Neural cell (in vitro differentiated cells): Measurements from ENCODE around the gene NAP1L3. TPM values are rescaled to one million over a fixed set of nuclear protein-coding genes. Genes with fewer than 3 reads are reported as not detected.

ENCODE experiments used
- H2AFZ ChIP-seq: fragments of 200-600, 300-800 bp; sonication (generic), shearing (Covaris generic); 2 replicates; pipeline ENCODE4 v1.6.0; 2014; ENCODE audit warnings: low read depth, mild to moderate bottlenecking, antibody characterized with exemption, low read length, moderate library complexity
- H3F3A ChIP-seq: fragments of 200-600 bp; shearing (Covaris generic); 2 replicates; pipeline ENCODE4 v1.6.1; 2016; ENCODE audit warnings: mild to moderate bottlenecking, moderate library complexity, mixed read lengths, antibody characterized with exemption, low read length; ENCODE audit not compliant: insufficient read depth, poor library complexity, severe bottlenecking
- H3K27ac ChIP-seq: fragments of 200-600, 300-800 bp; sonication (generic), shearing (Covaris generic); 2 replicates; pipeline ENCODE4 v1.5.1; 2014; ENCODE audit warnings: mild to moderate bottlenecking, low read length, moderate library complexity
- H3K27me3 ChIP-seq: fragments of 300-800, 200-600 bp; sonication (generic), shearing (Covaris generic); 2 replicates; pipeline ENCODE4 v1.6.0; 2014; ENCODE audit warnings: mild to moderate bottlenecking, low read depth, low read length, moderate library complexity; ENCODE audit not compliant: insufficient read depth
- H3K36me3 ChIP-seq: fragments of 300-800, 200-600 bp; sonication (generic), shearing (Covaris generic); 2 replicates; pipeline ENCODE4 v1.5.1; 2014; ENCODE audit warnings: mild to moderate bottlenecking, antibody characterized with exemption, low read length, moderate library complexity; ENCODE audit not compliant: insufficient read depth
- H3K4me2 ChIP-seq: fragments of 300-800, 200-600 bp; sonication (generic), shearing (Covaris generic); 2 replicates; pipeline ENCODE4 v1.6.0; 2014; ENCODE audit warnings: mild to moderate bottlenecking, low read length
- H3K4me3 ChIP-seq: fragments of 300-800, 200-600 bp; sonication (generic), shearing (Covaris generic); 2 replicates; pipeline ENCODE4 v1.5.1; 2014; ENCODE audit warnings: mild to moderate bottlenecking, low read length, moderate library complexity
- H3K79me2 ChIP-seq: fragments of 200-600 bp; shearing (Covaris generic); replicated peaks from 2 replicates; pipeline ENCODE4 v1.6.0; 2014; ENCODE audit warnings: mild to moderate bottlenecking, low read length, moderate library complexity; ENCODE audit not compliant: insufficient read depth
- H3K9ac ChIP-seq: fragments of 300-800, 200-600 bp; sonication (generic), shearing (Covaris generic); 2 replicates; pipeline ENCODE4 v1.6.1; 2016; ENCODE audit warnings: mild to moderate bottlenecking, low read length, mixed read lengths
- H3K9me2 ChIP-seq: fragments of 200-600 bp; shearing (Covaris generic); 2 replicates; pipeline ENCODE4 v1.6.1; 2016; ENCODE audit warnings: mild to moderate bottlenecking, low read length, mixed read lengths; ENCODE audit not compliant: insufficient read depth
- H3K9me3 ChIP-seq: fragments of 200-600, 300-800 bp; sonication (generic), shearing (Covaris generic); 2 replicates; pipeline ENCODE4 v1.6.1; 2016; ENCODE audit warnings: mild to moderate bottlenecking, mixed run types, low read length, moderate library complexity, mixed read lengths
- H4K20me1 ChIP-seq: fragments of 200-600 bp; shearing (Covaris generic); 2 replicates; pipeline ENCODE4 v1.6.1; 2016; ENCODE audit warnings: mild to moderate bottlenecking, mixed run types; ENCODE audit not compliant: insufficient read depth
- CTCF ChIP-seq: fragments of 450-650 bp; IDR thresholded peaks from 2 replicates; pipeline ENCODE4 v1.5.1; 2014; ENCODE audit warnings: antibody characterized with exemption, mild to moderate bottlenecking, moderate library complexity; ENCODE audit not compliant: poor library complexity, severe bottlenecking
- EP300 ChIP-seq: fragments of 450-650 bp; conservative IDR thresholded peaks from 2 replicates; pipeline ENCODE4 v1.6.1; 2014; ENCODE audit warnings: antibody characterized with exemption, mild to moderate bottlenecking, moderate library complexity; ENCODE audit not compliant: poor library complexity, severe bottlenecking
- EZH2 ChIP-seq: fragments of 200-600, 300-800 bp; shearing (Covaris generic), sonication (generic); IDR thresholded peaks from 2 replicates; pipeline ENCODE4 v1.6.1; 2014; ENCODE audit warnings: antibody characterized with exemption, low read length, borderline replicate concordance, mild to moderate bottlenecking; ENCODE audit not compliant: insufficient read depth, poor library complexity, severe bottlenecking
- MXI1 ChIP-seq: fragments of 450-650 bp; conservative IDR thresholded peaks from 2 replicates; pipeline ENCODE4 v1.6.1; 2014; ENCODE audit warnings: antibody characterized with exemption, mild to moderate bottlenecking; ENCODE audit not compliant: poor library complexity, severe bottlenecking
- POLR2AphosphoS5 ChIP-seq: IDR thresholded peaks from 2 replicates; pipeline ENCODE4 v1.6.1; 2012
- RAD21 ChIP-seq: fragments of 450-650 bp; conservative IDR thresholded peaks from 2 replicates; pipeline ENCODE4 v1.6.1; 2014; ENCODE audit warnings: antibody characterized with exemption, mild to moderate bottlenecking, moderate library complexity
- REST ChIP-seq: IDR thresholded peaks from 2 replicates; pipeline ENCODE4 v1.6.1; 2012; ENCODE audit warnings: borderline replicate concordance
- SMC3 ChIP-seq: fragments of 450-650 bp; conservative IDR thresholded peaks from 2 replicates; pipeline ENCODE4 v1.6.1; 2014; ENCODE audit warnings: antibody characterized with exemption, mild to moderate bottlenecking, moderate library complexity; ENCODE audit not compliant: poor library complexity
- TAF1 ChIP-seq: IDR thresholded peaks from 2 replicates; pipeline ENCODE4 v1.6.1; 2012; ENCODE audit warnings: low read depth
- polyA minus RNA-seq: library from RNA; depleted of rRNA, polyadenylated mRNA; stranded (reverse); fragments of >200 nt; gene quantifications from 2 replicates; pipeline ENCODE4 v1.2.3, GENCODE V29; 2014
- polyA plus RNA-seq: library from polyadenylated mRNA; depleted of rRNA; stranded (reverse); fragments of >200 nt; gene quantifications from 2 replicates; pipeline ENCODE4 v1.2.3, GENCODE V29; 2014

The NAP1L3 gene
- 207 and 243 TPM in 2 replicates for polyA plus RNA-seq
- polyA minus RNA-seq: 149 and 167 TPM in 2 replicates

- Histone ChIP-seq H3K9me3 (no peaks in the 10 kb centered on the region), H3K9ac (peak within 1 kb of the TSS; percentile 96), H3K4me3 (peak within 1 kb of the TSS; percentile 81), H2AFZ (peak within 1 kb of the TSS; percentile 90), H3K27ac (peak within 1 kb of the TSS; percentile 97), H3K27me3 (no peaks in the 10 kb centered on the region), H3F3A (no peaks in the 10 kb centered on the region), H3K9me2 (no peaks in the 10 kb centered on the region), H3K4me2 (peak within 1 kb of the TSS; percentile 69), H3K79me2 (peaks cover 18% of the 10 kb centered on the region), H4K20me1 (no peaks in the 10 kb centered on the region), H3K36me3 (no peaks in the 10 kb centered on the region)
- no peak for TF ChIP-seq MXI1
- peak; percentile 42 for TF ChIP-seq EP300
- no peak for TF ChIP-seq SMC3
- TF ChIP-seq TAF1: peak; percentile 93
- no peak for TF ChIP-seq CTCF
- no peak for TF ChIP-seq EZH2
- TF ChIP-seq POLR2AphosphoS5: peak; percentile 88
- TF ChIP-seq RAD21: peak; percentile 40
- TF ChIP-seq REST: peak; percentile 91
Observed at GRCh38 chrX:93673056-93673868, at the start of gene NAP1L3. NAP1L3 (minus strand) TSS chrX:93673578; CDS start chrX:93673304, 274 bp downstream.

GRCh38 chrX:93711076-93711475, 37.7 kb upstream of the NAP1L3 start:
- H2AFZ ChIP-seq: no peak overlapping the region
- H3K36me3 ChIP-seq: no peaks in the 10 kb centered on the region
- H3K4me3 ChIP-seq: no peak overlapping the region
- no peak for TF ChIP-seq RAD21
- TF ChIP-seq REST: no peak
- no peak for TF ChIP-seq TAF1
- no peak for TF ChIP-seq SMC3
- TF ChIP-seq POLR2AphosphoS5: no peak
- TF ChIP-seq EP300: no peak
- TF ChIP-seq MXI1: no peak
- no peak for TF ChIP-seq EZH2
- no peak for TF ChIP-seq CTCF
- no peaks in the 10 kb centered on the region for H4K20me1 ChIP-seq
- H3K79me2 ChIP-seq: no peaks in the 10 kb centered on the region
- H3K9me2 ChIP-seq: no peaks in the 10 kb centered on the region
- no peak overlapping the region for H3K27ac ChIP-seq
- H3F3A ChIP-seq: no peaks in the 10 kb centered on the region
- no peaks in the 10 kb centered on the region for H3K9me3 ChIP-seq
- no peaks in the 10 kb centered on the region for H3K27me3 ChIP-seq
- H3K9ac ChIP-seq: no peak overlapping the region
- no peak overlapping the region for H3K4me2 ChIP-seq
